DND-41 (cell line): ENCODE results near the gene SMG9.

ENCODE experiments used
- ATAC-seq: fragments of 200-7000 bp; cut with Tn5 transposase; 3 replicates; pipeline ENCODE4 v1.9.1; 2021; ENCODE audit warnings: low read depth; ENCODE audit not compliant: insufficient read depth
- DNase-seq: peaks from one replicate; pipeline ENCODE4 v3.0.0-alpha.2; 2020
- H2AFZ ChIP-seq: 2 replicates; pipeline ENCODE4 v1.6.0; 2012; ENCODE audit warnings: low read depth, low read length
- H3K27ac ChIP-seq: 2 replicates; pipeline ENCODE4 v1.5.1; 2012; ENCODE audit warnings: low read length, inconsistent platforms
- H3K27me3 ChIP-seq: fragments of 200-600 bp; sonication (generic); 2 replicates; pipeline ENCODE4 v1.6.0; 2012; ENCODE audit warnings: low read length, mild to moderate bottlenecking, inconsistent platforms; ENCODE audit not compliant: insufficient read depth, poor library complexity
- H3K36me3 ChIP-seq: 2 replicates; pipeline ENCODE4 v1.5.1; 2012; ENCODE audit warnings: low read length, inconsistent platforms; ENCODE audit not compliant: insufficient read depth
- H3K4me1 ChIP-seq: 2 replicates; pipeline ENCODE4 v1.5.1; 2012; ENCODE audit warnings: mild to moderate bottlenecking, low read length; ENCODE audit not compliant: insufficient read depth
- H3K4me2 ChIP-seq: 2 replicates; pipeline ENCODE4 v1.6.0; 2012; ENCODE audit warnings: mild to moderate bottlenecking, moderate library complexity, low read length, inconsistent platforms; ENCODE audit not compliant: insufficient read depth
- H3K4me3 ChIP-seq, 2 experiments: fragments of 200-600 bp in 1 of 2; shearing (Covaris generic) in 1 of 2; 2 replicates each; pipeline ENCODE4 v1.5.1; 2012 to 2016; ENCODE audit warnings: inconsistent platforms in 2 of 2, low read length in 2 of 2, mild to moderate bottlenecking in 2 of 2, low read depth in 1 of 2, moderate library complexity in 1 of 2
- H3K79me2 ChIP-seq: 2 replicates; pipeline ENCODE4 v1.6.0; 2012; ENCODE audit warnings: low read length, inconsistent platforms; ENCODE audit not compliant: insufficient read depth
- H3K9ac ChIP-seq: 2 replicates; pipeline ENCODE4 v1.6.0; 2012; ENCODE audit warnings: low read depth, mild to moderate bottlenecking, inconsistent platforms, low read length, moderate library complexity
- H3K9me3 ChIP-seq: 2 replicates; pipeline ENCODE4 v1.5.1; 2012; ENCODE audit warnings: low read length, moderate library complexity, mild to moderate bottlenecking, inconsistent platforms; ENCODE audit not compliant: insufficient read depth, severe bottlenecking
- H4K20me1 ChIP-seq: 2 replicates; pipeline ENCODE4 v1.6.0; 2012; ENCODE audit warnings: low read length; ENCODE audit not compliant: insufficient read depth
- EZH2 ChIP-seq: IDR thresholded peaks from 3 replicates; pipeline ENCODE4 v1.6.1; 2012; ENCODE audit warnings: borderline replicate concordance, low read depth, mild to moderate bottlenecking, moderate library complexity, low read length, inconsistent platforms; ENCODE audit not compliant: severe bottlenecking
- TF ChIP-seq, protein P1 (sequence below): IDR thresholded peaks from 2 replicates; pipeline ENCODE4 v1.5.1; 2012; ENCODE audit warnings: borderline replicate concordance, low read length, moderate library complexity, mild to moderate bottlenecking; ENCODE audit not compliant: poor library complexity, severe bottlenecking; ENCODE audit errors: extremely low read depth

The SMG9 gene

DNA sequence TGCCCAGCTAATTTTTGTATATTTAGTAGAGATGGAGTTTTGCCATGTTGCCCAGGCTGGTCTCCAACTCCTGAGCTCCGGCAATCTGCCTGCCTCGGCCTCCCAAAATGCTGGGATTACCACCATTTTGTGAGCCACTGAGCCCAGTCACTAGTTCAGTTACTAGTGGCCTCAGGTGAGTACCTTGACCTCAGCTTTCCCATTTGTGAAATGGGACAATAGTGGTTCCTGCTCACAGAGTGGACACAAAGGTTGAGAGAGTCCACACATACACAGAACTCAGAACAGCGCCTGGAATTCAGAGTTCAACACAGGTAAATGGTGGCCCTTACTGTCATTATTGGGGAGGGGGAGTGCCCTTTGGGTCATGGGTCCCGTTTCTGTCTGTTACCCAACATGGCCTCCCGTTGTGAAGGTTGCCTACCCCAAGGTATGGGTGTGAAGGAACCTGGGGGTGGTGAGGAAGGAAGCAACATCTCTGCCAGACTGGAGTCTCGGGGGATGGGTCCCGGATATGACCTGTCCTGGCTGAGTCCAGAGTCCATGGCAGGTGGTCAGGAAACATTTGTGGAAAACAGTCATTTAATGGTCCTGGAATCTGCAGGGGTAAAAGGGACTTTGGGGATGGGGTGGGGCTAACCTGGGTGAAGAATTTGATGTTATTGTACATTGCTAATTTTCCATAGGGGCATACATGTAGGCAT lies 50.6 kb downstream of the SMG9 start:
- DNase-seq (no peak), ATAC-seq (no peak)
- no peaks in the 10 kb centered on the region for H4K20me1 ChIP-seq
- no peaks in the 10 kb centered on the region for H3K4me1 ChIP-seq
- H3K27me3 ChIP-seq: no peaks in the 10 kb centered on the region
- no peak overlapping the region for H3K27ac ChIP-seq
- no peaks in the 10 kb centered on the region for H3K79me2 ChIP-seq
- H3K36me3 ChIP-seq: no peaks in the 10 kb centered on the region
- H3K9ac ChIP-seq: no peak overlapping the region
- H2AFZ ChIP-seq: no peak overlapping the region
- H3K9me3 ChIP-seq: no peaks in the 10 kb centered on the region
- no peak for TF ChIP-seq EZH2
- TF ChIP-seq, protein P1, sequence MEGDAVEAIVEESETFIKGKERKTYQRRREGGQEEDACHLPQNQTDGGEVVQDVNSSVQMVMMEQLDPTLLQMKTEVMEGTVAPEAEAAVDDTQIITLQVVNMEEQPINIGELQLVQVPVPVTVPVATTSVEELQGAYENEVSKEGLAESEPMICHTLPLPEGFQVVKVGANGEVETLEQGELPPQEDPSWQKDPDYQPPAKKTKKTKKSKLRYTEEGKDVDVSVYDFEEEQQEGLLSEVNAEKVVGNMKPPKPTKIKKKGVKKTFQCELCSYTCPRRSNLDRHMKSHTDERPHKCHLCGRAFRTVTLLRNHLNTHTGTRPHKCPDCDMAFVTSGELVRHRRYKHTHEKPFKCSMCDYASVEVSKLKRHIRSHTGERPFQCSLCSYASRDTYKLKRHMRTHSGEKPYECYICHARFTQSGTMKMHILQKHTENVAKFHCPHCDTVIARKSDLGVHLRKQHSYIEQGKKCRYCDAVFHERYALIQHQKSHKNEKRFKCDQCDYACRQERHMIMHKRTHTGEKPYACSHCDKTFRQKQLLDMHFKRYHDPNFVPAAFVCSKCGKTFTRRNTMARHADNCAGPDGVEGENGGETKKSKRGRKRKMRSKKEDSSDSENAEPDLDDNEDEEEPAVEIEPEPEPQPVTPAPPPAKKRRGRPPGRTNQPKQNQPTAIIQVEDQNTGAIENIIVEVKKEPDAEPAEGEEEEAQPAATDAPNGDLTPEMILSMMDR: no peak
- H3K4me2 ChIP-seq: no peak overlapping the region
- H3K4me3 ChIP-seq: no peak overlapping the region

DNA sequence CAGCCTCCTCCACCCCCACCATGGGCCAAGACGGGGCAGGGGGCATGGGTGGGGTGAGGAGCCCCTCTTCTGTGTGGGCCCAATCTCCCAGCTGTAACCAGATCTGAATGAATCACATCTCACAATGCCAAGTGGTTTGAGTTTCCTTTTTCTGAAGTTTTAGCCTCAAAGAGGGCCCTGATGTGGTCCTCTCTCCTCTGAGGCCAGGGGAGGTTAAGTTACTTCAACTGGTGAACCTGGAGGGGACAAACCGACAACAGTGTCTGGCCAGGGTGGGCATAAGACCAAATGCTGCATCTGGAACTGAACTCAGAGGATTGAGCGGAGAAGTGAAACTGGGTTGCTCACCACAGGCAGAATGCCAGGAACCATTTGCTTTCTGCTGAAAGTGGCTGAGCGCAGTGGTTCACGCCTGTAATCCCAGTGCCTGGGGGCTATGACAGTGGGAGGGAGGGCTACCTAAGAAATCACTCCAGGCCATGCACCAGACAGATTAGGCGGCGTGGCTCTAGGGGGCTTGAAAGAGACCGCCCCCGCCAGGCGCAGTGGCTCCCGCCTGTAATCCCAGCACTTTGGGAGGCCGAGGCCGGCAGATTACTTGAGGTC lies 54.3 kb downstream of the SMG9 start:
- TF ChIP-seq, protein P1: no peak
- TF ChIP-seq EZH2: no peak

DNA sequence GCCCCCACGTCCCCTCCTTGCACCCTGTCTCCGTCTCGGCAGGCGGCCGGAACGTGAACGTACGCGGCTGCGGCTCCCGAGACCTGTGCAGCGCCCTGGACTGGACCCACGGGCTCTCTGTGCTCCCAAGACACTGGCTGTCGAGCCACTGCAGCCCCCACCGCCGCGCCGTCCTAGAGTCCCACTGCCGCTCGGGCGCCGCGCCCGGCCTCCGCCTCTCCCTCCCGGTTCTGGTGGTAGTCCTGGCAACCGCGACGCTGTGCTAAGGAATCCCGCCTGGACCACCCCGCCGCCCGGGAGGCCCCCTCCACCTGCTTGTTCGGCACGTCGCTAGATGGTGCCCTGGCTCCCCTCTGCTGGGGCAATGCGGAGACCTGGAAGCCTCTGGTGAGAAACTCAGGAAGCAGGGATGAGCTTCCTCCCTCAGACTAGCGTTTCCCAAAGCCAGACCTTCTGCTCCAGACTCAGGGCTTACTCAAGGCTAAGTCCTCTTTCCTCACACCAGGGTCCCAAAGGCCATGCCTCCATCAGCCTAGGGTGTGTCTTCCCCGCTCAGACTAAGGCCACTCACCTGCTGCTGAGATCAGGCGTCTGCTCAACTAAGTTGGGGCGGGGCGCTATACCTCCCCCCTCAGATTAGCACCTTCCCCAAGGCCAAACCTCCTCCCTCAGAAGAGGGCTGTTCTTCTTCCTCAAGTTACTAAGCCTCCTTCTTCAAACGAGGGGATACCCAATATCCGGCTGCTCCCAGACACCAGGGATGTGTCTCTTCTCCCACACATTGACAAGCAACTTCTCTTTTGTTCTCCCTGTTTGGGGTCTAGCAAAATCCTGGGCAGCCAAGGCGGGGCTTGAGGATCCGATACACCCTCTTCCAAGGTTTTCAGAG lies 55.0 kb downstream of the SMG9 start:
- H3K9me3 ChIP-seq: no peaks in the 10 kb centered on the region
- TF ChIP-seq, protein P1: no peak
- TF ChIP-seq EZH2: no peak
- no peak overlapping the region for H3K9ac ChIP-seq
- peaks cover 4% of the 10 kb centered on the region for H3K27me3 ChIP-seq
- no peaks in the 10 kb centered on the region for H4K20me1 ChIP-seq
- H3K4me2 ChIP-seq: no peak overlapping the region
- no peak overlapping the region for H3K4me3 ChIP-seq
- DNase-seq (no peak), ATAC-seq (no peak)
- H2AFZ ChIP-seq: no peak overlapping the region
- H3K4me1 ChIP-seq: no peaks in the 10 kb centered on the region
- no peak overlapping the region for H3K27ac ChIP-seq
- H3K36me3 ChIP-seq: no peaks in the 10 kb centered on the region
- no peaks in the 10 kb centered on the region for H3K79me2 ChIP-seq

More for the DNA sequence above, 54.3 kb downstream of the SMG9 start:
- ATAC-seq (no peak), DNase-seq (no peak)
- Histone ChIP-seq H2AFZ (no peak overlapping the region), H3K4me3 (no peak overlapping the region), H3K4me1 (no peaks in the 10 kb centered on the region), H4K20me1 (no peaks in the 10 kb centered on the region), H3K9me3 (no peaks in the 10 kb centered on the region), H3K27ac (no peak overlapping the region), H3K79me2 (no peaks in the 10 kb centered on the region), H3K36me3 (no peaks in the 10 kb centered on the region), H3K4me2 (no peak overlapping the region), H3K9ac (no peak overlapping the region), H3K27me3 (no peaks in the 10 kb centered on the region)
